Stomach (tissue), 9 donors: ENCODE measurements around the gene ERC1. TPM values are rescaled to one million over a fixed set of nuclear protein-coding genes. Genes with fewer than 3 reads are reported as not detected.

Source experiments
- DNase-seq, 2 donors: peaks; one replicate each; pipeline versions ENCODE4 v3.0.0 to v3.0.0-alpha.2; 2013 to 2019
- H3K27ac ChIP-seq, 5 donors: fragments of 200-600 bp in 4 of 5; sonication (generic) in 4 of 5; one replicate each; pipeline ENCODE4 v1.5.1; 2013 to 2019; ENCODE audit warnings: mild to moderate bottlenecking in 1 of 5, moderate library complexity in 1 of 5
- H3K27me3 ChIP-seq, 3 donors: fragments of 200-600 bp; sonication (generic); one replicate each; pipeline ENCODE4 v1.5.1; 2017 to 2019; ENCODE audit warnings: mixed run types in 1 of 3
- H3K36me3 ChIP-seq, 4 donors: fragments of 200-600 bp; sonication (generic); 1 replicate in 3 of 4; 2 replicates in 1 of 4; pipeline ENCODE4 v1.5.1; 2016 to 2019
- H3K4me1 ChIP-seq, 4 donors: fragments of 200-600 bp; sonication (generic); one replicate each; pipeline ENCODE4 v1.5.1; 2016 to 2019
- H3K4me3 ChIP-seq, 4 donors: fragments of 200-600 bp; sonication (generic) in 3 of 4; one replicate each; pipeline ENCODE4 v1.5.1; 2016 to 2019; ENCODE audit warnings: mild to moderate bottlenecking in 1 of 4
- H3K9me3 ChIP-seq, 4 donors: fragments of 200-600 bp; sonication (generic); one replicate each; pipeline ENCODE4 v1.5.1; 2016 to 2019
- CTCF ChIP-seq, 7 experiments: fragments of 450-650 bp in 4 of 7; fragments of 200-600 bp in 3 of 7; sonication (generic) in 3 of 7; IDR thresholded peaks; one replicate each; pipeline ENCODE4 v1.5.1; 2016 to 2019; ENCODE audit warnings: antibody characterized with exemption in 7 of 7, control low read depth in 2 of 7, mild to moderate bottlenecking in 1 of 7
- EP300 ChIP-seq: sonication (generic); formaldehyde crosslinking; IDR thresholded peaks from one replicate; pipeline ENCODE4 v1.6.1; 2017; ENCODE audit warnings: antibody characterized with exemption
- POLR2A ChIP-seq, 4 donors: fragments of 450-650 bp; IDR thresholded peaks; one replicate each; pipeline ENCODE4 v1.6.1; 2016; ENCODE audit warnings: antibody characterized with exemption in 4 of 4, control low read depth in 2 of 4, mild to moderate bottlenecking in 1 of 4, moderate library complexity in 1 of 4
- POLR2AphosphoS5 ChIP-seq, 3 donors: sonication (generic); formaldehyde crosslinking; IDR thresholded peaks; one replicate each; pipeline ENCODE4 v1.6.1; 2016; ENCODE audit warnings: antibody characterized with exemption in 3 of 3
- WGBS, 5 donors: extraction: QIAGEN DNeasy Blood & Tissue Kit in 3 of 5; methylation state at CpG; one replicate each; pipeline versions ENCODE4 v1.1.5 to v1.1.7; 2013 to 2018; 5-methylcytosine and 5-hydroxymethylcytosine counted together
- intact Hi-C: fragments of 100-400 bp; cut with DNase I; formaldehyde crosslinking; loops from one replicate; pipeline ENCODE4 v1.15.1; 2023; ENCODE audit warnings: low total_unique reads
- polyA plus RNA-seq, 3 donors: library from polyadenylated mRNA; stranded (reverse); fragments of 200-250 nt; gene quantifications; one replicate each; pipeline ENCODE4 v1.2.3, GENCODE V29; 2013
- total RNA-seq, 5 donors: library from RNA; depleted of rRNA; stranded (reverse); fragments of >200 nt; gene quantifications; one replicate each; pipeline versions ENCODE4 v1.1.0 to v1.2.3, GENCODE V29; 2014 to 2016
- donor health status: healthy with polysubstance abuse.
- donor health status: Bipolar disorder and iron deficiency.
- donor health status: healthy.

The ERC1 gene
- total and polyA plus RNA-seq, 8 donors: 3.8 to 69.4 (median 51.6) TPM

- intact Hi-C loops: no loop called here
- DNase-seq: no peak
- Histone ChIP-seq H3K4me3 (no peak overlapping the region), H3K36me3 (peaks cover 7 to 53% (median 51%) of the 10 kb centered on the region in 4 donors), H3K4me1 (no peaks in the 10 kb centered on the region), H3K9me3 (no peaks in the 10 kb centered on the region), H3K27ac (no peak overlapping the region), H3K27me3 (no peaks in the 10 kb centered on the region)
- 85 to 91% (median 89%) methylated on average over 2 of the region's 2 CpGs for WGBS, 5 donors
- no peak for TF ChIP-seq POLR2AphosphoS5 (IDR thresholded peaks at IDR 0.05)
- TF ChIP-seq POLR2A (IDR thresholded peaks at IDR 0.05): no peak
- no peak for TF ChIP-seq EP300
- no peak for TF ChIP-seq CTCF (IDR thresholded peaks at IDR 0.05)
Measured at GRCh38 chr12:1182069-1182468, 191.0 kb downstream of the ERC1 start.

- H3K27ac ChIP-seq: no peak overlapping the region
- intact Hi-C loops: no loop called here
- WGBS, 5 donors: 94 to 98% (median 98%) methylated on average over 2 of the region's 2 CpGs
- no peak for DNase-seq
- H3K4me1 ChIP-seq: no peaks in the 10 kb centered on the region
- H3K36me3 ChIP-seq: peaks cover 7 to 70% (median 64%) of the 10 kb centered on the region in 4 donors
- no peak overlapping the region for H3K4me3 ChIP-seq
- TF ChIP-seq EP300: no peak
- no peak for TF ChIP-seq CTCF (IDR thresholded peaks at IDR 0.05)
- no peak for TF ChIP-seq POLR2AphosphoS5 (IDR thresholded peaks at IDR 0.05)
- TF ChIP-seq POLR2A (IDR thresholded peaks at IDR 0.05): no peak
- H3K9me3 ChIP-seq: no peaks in the 10 kb centered on the region
- H3K27me3 ChIP-seq: no peaks in the 10 kb centered on the region
Measured at GRCh38 chr12:1184402-1184801, 193.4 kb downstream of the ERC1 start.

DNA sequence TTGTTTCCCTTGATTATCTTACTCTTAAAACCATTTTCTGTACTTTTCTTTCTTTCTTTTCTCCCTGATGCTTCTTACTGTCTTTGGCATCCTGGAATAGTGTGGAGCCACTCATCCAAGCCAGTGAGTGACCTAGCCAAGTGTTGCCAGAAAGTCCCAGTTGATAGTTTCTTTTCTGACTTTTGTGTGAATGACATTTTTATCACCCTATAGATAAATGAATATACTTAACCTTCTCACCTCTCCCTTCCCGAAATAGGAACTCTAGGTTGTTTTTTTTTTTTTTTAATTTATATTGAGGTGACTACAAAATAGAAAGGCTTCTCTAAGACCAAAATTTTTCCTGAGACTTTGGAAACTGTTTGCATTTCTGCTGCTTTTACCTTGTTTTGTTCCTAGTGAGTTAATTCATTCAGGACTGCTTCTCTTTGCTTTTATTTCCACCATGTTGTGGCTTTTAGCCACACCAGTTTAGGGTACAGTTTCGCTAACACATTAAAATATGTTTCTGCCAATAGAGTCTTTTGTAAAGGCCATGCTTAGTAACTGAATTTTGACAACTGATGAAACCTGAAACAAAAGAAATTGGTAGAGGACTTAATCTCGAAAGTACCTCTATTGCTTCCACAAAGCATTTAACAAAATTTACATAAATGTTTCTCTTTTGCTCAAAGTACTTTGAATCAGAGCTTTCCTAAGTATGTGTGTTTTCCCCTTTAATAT lies 194.6 kb downstream of the ERC1 start:
- TF ChIP-seq EP300: no peak
- TF ChIP-seq CTCF (IDR thresholded peaks at IDR 0.05): no peak
- Histone ChIP-seq H3K27me3 (no peaks in the 10 kb centered on the region), H3K27ac (no peak overlapping the region), H3K9me3 (no peaks in the 10 kb centered on the region), H3K4me1 (no peaks in the 10 kb centered on the region), H3K36me3 (peaks cover 4 to 76% (median 69%) of the 10 kb centered on the region in 4 donors), H3K4me3 (no peak overlapping the region)
- 69 to 78% (median 70%) methylated on average over 3 of the region's 3 CpGs for WGBS, 5 donors
- intact Hi-C loops: no loop called here
- DNase-seq: no peak

DNA sequence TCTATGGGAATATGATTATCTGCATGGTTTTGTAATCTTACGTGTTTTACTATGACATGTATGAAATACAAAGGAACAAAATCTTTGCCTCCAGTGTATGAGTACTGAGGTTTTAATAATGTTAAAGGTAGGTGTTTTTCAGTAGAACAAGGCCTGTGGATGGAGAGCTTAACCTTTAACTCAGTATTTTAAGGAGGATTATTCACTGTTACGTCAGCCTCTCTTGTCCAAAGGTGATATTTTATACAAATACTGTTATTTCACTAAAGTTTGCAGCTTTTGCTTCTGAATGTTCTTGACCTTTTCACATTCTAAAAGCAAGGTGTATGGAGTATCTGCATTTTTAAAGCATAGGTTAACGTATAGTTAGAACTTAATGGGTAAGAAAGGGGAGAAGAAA lies 195.3 kb downstream of the ERC1 start:
- peaks cover 3 to 76% (median 65%) of the 10 kb centered on the region in 4 donors for H3K36me3 ChIP-seq
- H3K4me3 ChIP-seq: no peak overlapping the region
- H3K4me1 ChIP-seq: peaks cover 0 to under 1% (median 0%) of the 10 kb centered on the region in 4 donors
- no peaks in the 10 kb centered on the region for H3K9me3 ChIP-seq
- no peak for DNase-seq
- 96 to 98% (median 97%) methylated on average over 3 of the region's 3 CpGs for WGBS, 5 donors
- intact Hi-C loops: no loop called here
- H3K27ac ChIP-seq: no peak overlapping the region
- no peak for TF ChIP-seq EP300
- TF ChIP-seq CTCF (IDR thresholded peaks at IDR 0.05): no peak
- TF ChIP-seq POLR2AphosphoS5 (IDR thresholded peaks at IDR 0.05): no peak
- no peak for TF ChIP-seq POLR2A (IDR thresholded peaks at IDR 0.05)
- H3K27me3 ChIP-seq: no peaks in the 10 kb centered on the region
